ENCODE results near the gene USH2A. TPM values are rescaled to one million over a fixed set of nuclear protein-coding genes. Genes with fewer than 3 reads are reported as not detected.

The USH2A gene
- total RNA-seq, 2 experiments from 2014 or later = not detected

DNA sequence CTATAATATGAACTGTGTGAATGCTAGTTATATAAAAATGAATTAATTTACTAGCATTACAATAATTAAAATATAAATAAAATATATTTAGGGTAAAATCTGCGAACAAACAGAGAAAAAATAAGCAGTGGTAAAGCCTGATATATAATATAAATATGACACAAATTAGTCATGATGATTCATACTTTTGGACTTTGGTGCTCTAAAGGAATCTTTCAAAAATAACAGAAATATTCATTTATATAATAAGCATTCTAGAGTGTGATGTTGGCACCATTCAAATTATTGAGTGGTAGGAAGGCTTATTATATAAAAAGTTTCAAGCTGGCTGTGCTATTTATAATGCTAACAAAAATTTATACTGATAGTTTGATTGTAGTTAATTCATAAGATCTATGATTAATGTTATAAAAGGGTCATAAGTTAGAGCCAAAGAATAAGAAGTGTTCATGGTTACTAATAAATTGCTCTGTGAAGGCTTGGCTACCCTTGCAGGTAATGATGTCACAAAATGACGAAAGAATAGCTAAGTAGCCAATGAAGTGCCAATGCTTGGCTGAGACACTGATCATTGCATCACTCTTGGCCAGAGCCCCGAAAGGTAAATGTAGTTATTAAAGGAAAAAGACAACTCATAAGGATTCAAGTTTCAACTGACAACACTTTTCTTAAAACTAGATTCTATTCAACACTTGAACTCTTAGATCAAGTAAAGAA is 108.7 kb downstream of the USH2A start:
- no peaks in the 10 kb centered on the region for H3K27me3 Mint-ChIP-seq
- H3K4me3 Mint-ChIP-seq = no peak overlapping the region
- no peaks in the 10 kb centered on the region for H3K4me1 Mint-ChIP-seq (ENCODE audit: low read depth)
- intact Hi-C loops (cut with micrococcal nuclease) = no loop called here
- no peaks in the 10 kb centered on the region for H3K36me3 Mint-ChIP-seq
- H3K27ac Mint-ChIP-seq = no peak overlapping the region
- H3K9me3 Mint-ChIP-seq = peaks cover 12% of the 10 kb centered on the region
- DNase-seq = no peak
- CTCF ChIA-PET = no interaction called here
- POLR2A ChIA-PET = no interaction called here

DNA sequence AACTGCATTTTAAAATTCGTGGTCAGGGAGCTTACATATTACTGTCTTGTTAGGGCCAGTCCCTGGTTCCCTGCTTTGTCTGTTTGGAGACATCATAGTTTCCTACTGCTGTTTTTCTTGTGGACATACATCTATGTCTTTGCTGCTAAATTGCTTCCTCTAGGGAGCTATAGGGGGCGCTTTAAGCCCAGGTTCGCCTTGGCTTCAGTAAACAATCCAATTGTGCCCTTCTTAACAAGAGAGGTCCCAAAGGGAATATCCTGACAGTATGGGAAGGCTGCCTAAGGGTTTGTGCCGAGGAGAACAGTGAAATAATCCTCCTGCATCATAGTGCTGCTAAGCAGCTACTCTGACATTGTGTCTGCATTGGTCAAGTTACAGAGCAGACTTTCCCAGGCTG is 112.5 kb downstream of the USH2A start:
- Mint-ChIP-seq H3K36me3 (no peaks in the 10 kb centered on the region), H3K27me3 (no peaks in the 10 kb centered on the region), H3K4me3 (no peak overlapping the region), H3K27ac (no peak overlapping the region), H3K4me1 (ENCODE audit: low read depth) (no peaks in the 10 kb centered on the region), H3K9me3 (peaks cover 13% of the 10 kb centered on the region)
- intact Hi-C loops (cut with micrococcal nuclease) = no loop called here
- DNase-seq = no peak
- POLR2A ChIA-PET = no interaction called here
- CTCF ChIA-PET = no interaction called here

GRCh38 chr1:216306830-216307229 is 116.4 kb downstream of the USH2A start:
- intact Hi-C loops (cut with micrococcal nuclease) = no loop called here
- Mint-ChIP-seq H3K27ac (no peak overlapping the region), H3K36me3 (no peaks in the 10 kb centered on the region), H3K4me1 (ENCODE audit: low read depth) (no peaks in the 10 kb centered on the region), H3K27me3 (no peaks in the 10 kb centered on the region), H3K4me3 (no peak overlapping the region), H3K9me3 (peaks cover 15% of the 10 kb centered on the region)
- DNase-seq = no peak
- CTCF ChIA-PET = no interaction called here
- POLR2A ChIA-PET = no interaction called here

GRCh38 chr1:216303690-216304089 is 119.6 kb downstream of the USH2A start:
- intact Hi-C loops (cut with micrococcal nuclease) = no loop called here
- Mint-ChIP-seq H3K27me3 (no peaks in the 10 kb centered on the region), H3K4me3 (no peak overlapping the region), H3K36me3 (no peaks in the 10 kb centered on the region), H3K9me3 (peaks cover 15% of the 10 kb centered on the region), H3K27ac (no peak overlapping the region), H3K4me1 (ENCODE audit: low read depth) (no peaks in the 10 kb centered on the region)
- DNase-seq = no peak
- CTCF ChIA-PET = no interaction called here
- POLR2A ChIA-PET = no interaction called here

DNA sequence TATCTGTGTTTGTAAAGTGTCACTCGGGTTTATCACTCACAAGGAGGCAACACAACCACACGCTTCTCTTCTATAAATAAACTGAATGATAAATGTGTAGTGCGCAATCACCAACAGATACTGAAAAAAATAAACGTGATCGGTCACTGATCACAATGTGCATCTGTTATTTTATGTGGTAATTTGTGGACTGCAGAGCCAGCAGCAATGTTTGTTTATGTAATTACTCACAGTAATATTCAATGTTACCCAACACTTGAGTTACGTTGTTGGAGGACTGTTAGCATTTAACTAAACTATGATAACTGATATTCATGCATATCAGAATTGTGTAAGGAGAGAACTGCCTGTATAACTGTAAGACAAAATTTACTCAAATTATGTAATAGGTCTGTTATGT is 129.6 kb downstream of the USH2A start:
- no peaks in the 10 kb centered on the region for H3K4me1 Mint-ChIP-seq (ENCODE audit: low read depth)
- POLR2A ChIA-PET = no interaction called here
- no peak for DNase-seq
- H3K27me3 Mint-ChIP-seq = no peaks in the 10 kb centered on the region
- intact Hi-C loops (cut with micrococcal nuclease) = no loop called here
- CTCF ChIA-PET = no interaction called here
- no peaks in the 10 kb centered on the region for H3K36me3 Mint-ChIP-seq
- H3K27ac Mint-ChIP-seq = no peak overlapping the region
- H3K4me3 Mint-ChIP-seq = no peak overlapping the region
- H3K9me3 Mint-ChIP-seq = peaks cover 18% of the 10 kb centered on the region

DNA sequence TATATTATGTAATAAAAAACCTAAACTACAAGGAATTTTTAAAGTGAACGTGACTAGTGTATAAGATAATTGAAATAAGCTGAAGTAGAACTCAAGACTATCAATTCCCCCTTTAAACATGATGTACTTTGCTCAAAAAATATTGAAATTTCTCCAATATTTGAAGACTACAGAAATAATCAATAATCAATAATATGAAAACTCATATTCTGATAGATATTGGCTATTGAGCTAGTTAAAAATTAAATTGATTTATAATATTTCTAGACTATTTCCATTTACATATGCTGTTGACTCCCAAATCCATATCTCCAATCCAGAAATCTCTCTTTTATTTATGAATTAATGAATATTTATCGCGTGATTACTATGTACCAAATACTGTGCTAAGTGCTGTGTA is 133.2 kb downstream of the USH2A start:
- Mint-ChIP-seq H3K4me3 (no peak overlapping the region), H3K27me3 (no peaks in the 10 kb centered on the region), H3K4me1 (ENCODE audit: low read depth) (no peaks in the 10 kb centered on the region), H3K36me3 (no peaks in the 10 kb centered on the region), H3K9me3 (peaks cover 30% of the 10 kb centered on the region), H3K27ac (no peak overlapping the region)
- ChIA-PET POLR2A (no interaction called here), CTCF (no interaction called here)
- intact Hi-C loops (cut with micrococcal nuclease) = no loop called here
- no peak for DNase-seq

- intact Hi-C loops (cut with micrococcal nuclease) = no loop called here
- no peak for DNase-seq
- Mint-ChIP-seq H3K27ac (no peak overlapping the region), H3K36me3 (no peaks in the 10 kb centered on the region), H3K4me1 (ENCODE audit: low read depth) (no peaks in the 10 kb centered on the region), H3K4me3 (no peak overlapping the region), H3K9me3 (peaks cover 28% of the 10 kb centered on the region), H3K27me3 (no peaks in the 10 kb centered on the region)
- ChIA-PET CTCF (no interaction called here), POLR2A (no interaction called here)
Observed at GRCh38 chr1:216285052-216285451, 138.2 kb downstream of the USH2A start.

GRCh38 chr1:216281757-216282156 is 141.5 kb downstream of the USH2A start:
- intact Hi-C loops (cut with micrococcal nuclease) = no loop called here
- no peaks in the 10 kb centered on the region for H3K36me3 Mint-ChIP-seq
- no peak for DNase-seq
- H3K27me3 Mint-ChIP-seq = no peaks in the 10 kb centered on the region
- ChIA-PET POLR2A (no interaction called here), CTCF (no interaction called here)
- H3K27ac Mint-ChIP-seq = no peak overlapping the region
- peaks cover 27% of the 10 kb centered on the region for H3K9me3 Mint-ChIP-seq
- no peaks in the 10 kb centered on the region for H3K4me1 Mint-ChIP-seq (ENCODE audit: low read depth)
- H3K4me3 Mint-ChIP-seq = no peak overlapping the region

DNA sequence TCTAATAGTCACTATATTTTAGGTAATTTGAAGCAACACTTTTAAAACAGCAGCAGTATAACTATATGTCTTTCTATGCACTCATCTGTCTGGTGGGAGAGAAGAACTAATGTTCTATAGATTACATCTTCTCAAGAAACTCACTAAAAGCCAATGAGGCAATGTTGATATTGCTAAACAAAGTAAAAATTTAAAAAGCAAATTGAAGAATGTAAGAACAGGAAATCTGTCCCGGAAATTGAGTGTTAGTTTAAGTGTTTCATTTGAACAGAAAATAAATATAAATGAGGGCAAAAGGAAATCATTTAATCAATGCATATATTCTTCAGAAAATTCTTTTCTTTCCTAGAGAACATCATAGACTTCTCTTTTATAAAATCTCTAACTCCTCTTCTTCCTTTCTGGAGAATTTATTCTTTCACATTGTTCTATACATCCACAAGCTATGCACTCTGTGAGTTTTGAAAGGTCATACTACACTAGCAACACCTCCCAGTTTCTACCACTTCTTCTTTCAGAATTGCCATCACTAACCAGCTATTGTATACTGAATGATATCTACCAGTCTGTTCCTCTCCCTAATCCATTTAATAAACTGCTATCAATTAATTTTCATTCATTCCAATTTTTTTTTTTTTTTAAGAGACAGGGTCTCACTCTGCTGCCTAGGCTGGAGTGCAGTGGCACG is 153.0 kb downstream of the USH2A start:
- ChIA-PET POLR2A (no interaction called here), CTCF (no interaction called here)
- DNase-seq = no peak
- intact Hi-C loops (cut with micrococcal nuclease) = no loop called here
- H3K4me3 Mint-ChIP-seq = no peak overlapping the region
- H3K36me3 Mint-ChIP-seq = no peaks in the 10 kb centered on the region
- H3K4me1 Mint-ChIP-seq (ENCODE audit: low read depth) = no peaks in the 10 kb centered on the region
- no peak overlapping the region for H3K27ac Mint-ChIP-seq
- no peaks in the 10 kb centered on the region for H3K27me3 Mint-ChIP-seq
- peaks cover 23% of the 10 kb centered on the region for H3K9me3 Mint-ChIP-seq

- no peaks in the 10 kb centered on the region for H3K4me1 Mint-ChIP-seq (ENCODE audit: low read depth)
- H3K27ac Mint-ChIP-seq = no peak overlapping the region
- CTCF ChIA-PET = no interaction called here
- no peaks in the 10 kb centered on the region for H3K36me3 Mint-ChIP-seq
- POLR2A ChIA-PET = no interaction called here
- no peak for DNase-seq
- intact Hi-C loops (cut with micrococcal nuclease) = no loop called here
- H3K9me3 Mint-ChIP-seq = peaks cover 18% of the 10 kb centered on the region
- H3K27me3 Mint-ChIP-seq = no peaks in the 10 kb centered on the region
- H3K4me3 Mint-ChIP-seq = no peak overlapping the region
Observed at GRCh38 chr1:216261631-216262030, 161.6 kb downstream of the USH2A start.

DNA sequence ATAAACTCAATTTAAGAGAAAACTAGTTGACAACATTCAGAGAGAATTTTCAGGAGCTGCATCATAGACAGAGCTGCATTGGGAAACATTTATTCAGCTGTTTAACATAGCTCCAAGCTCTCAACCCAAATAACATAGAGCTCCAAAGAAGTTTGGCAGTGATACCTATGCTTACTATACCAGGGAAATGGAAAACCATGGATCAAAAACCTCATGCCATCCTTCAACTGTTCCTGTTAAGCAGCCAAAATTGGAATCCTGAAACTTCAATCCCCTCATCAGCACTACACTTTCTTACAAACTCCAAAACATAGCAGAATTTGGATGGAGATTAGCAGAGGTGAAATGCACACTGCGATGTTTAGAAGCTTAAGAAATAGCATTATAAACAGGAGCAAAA is 164.4 kb downstream of the USH2A start:
- POLR2A ChIA-PET = no interaction called here

GRCh38 chr1:216258386-216258785 is 164.9 kb downstream of the USH2A start:
- Mint-ChIP-seq H3K27ac (no peak overlapping the region), H3K9me3 (peaks cover 20% of the 10 kb centered on the region), H3K4me1 (ENCODE audit: low read depth) (no peaks in the 10 kb centered on the region), H3K27me3 (no peaks in the 10 kb centered on the region), H3K4me3 (no peak overlapping the region), H3K36me3 (no peaks in the 10 kb centered on the region)
- ChIA-PET POLR2A (no interaction called here), CTCF (no interaction called here)
- DNase-seq = no peak
- intact Hi-C loops (cut with micrococcal nuclease) = no loop called here

More for the DNA sequence above, 164.4 kb downstream of the USH2A start:
- no peak for DNase-seq
- intact Hi-C loops (cut with micrococcal nuclease) = no loop called here
- CTCF ChIA-PET = no interaction called here
- Mint-ChIP-seq H3K27ac (no peak overlapping the region), H3K4me3 (no peak overlapping the region), H3K9me3 (peaks cover 18% of the 10 kb centered on the region), H3K27me3 (no peaks in the 10 kb centered on the region), H3K4me1 (ENCODE audit: low read depth) (no peaks in the 10 kb centered on the region), H3K36me3 (no peaks in the 10 kb centered on the region)

DNA sequence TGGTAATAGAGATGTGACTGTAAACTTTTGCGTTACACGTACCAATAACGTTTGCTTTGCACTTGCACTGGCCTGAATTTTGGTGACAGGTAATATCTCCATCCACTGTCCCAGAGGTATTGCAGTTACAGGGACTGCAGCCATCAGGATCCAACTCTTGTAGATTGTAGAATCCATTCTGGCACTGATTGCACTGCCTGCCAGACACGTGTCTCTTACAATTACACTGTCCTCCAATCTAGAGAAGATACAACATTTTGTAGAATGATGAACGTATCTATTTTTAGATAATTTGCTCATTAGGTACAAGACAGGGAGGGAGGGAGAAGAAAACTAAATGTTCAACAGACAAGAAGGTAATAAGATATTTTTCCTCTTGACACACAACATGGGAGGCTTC is 172.4 kb downstream of the USH2A start:
- DNase-seq = no peak
- H3K4me3 Mint-ChIP-seq = no peak overlapping the region
- H3K36me3 Mint-ChIP-seq = no peaks in the 10 kb centered on the region
- no peak overlapping the region for H3K27ac Mint-ChIP-seq
- H3K4me1 Mint-ChIP-seq (ENCODE audit: low read depth) = no peaks in the 10 kb centered on the region
- ChIA-PET POLR2A (no interaction called here), CTCF (no interaction called here)
- H3K9me3 Mint-ChIP-seq = peaks cover 13% of the 10 kb centered on the region
- intact Hi-C loops (cut with micrococcal nuclease) = no loop called here
- H3K27me3 Mint-ChIP-seq = no peaks in the 10 kb centered on the region

All from activated CD4-positive, alpha-beta memory T cell treated with anti-CD3 and anti-CD28 coated beads for 36 hours (primary cell).